ENCODE results near the gene DSG3. TPM values are rescaled to one million over a fixed set of nuclear protein-coding genes. Genes with fewer than 3 reads are reported as not detected.
A peak's percentile ranks its signal among the peaks of the same experiment; 100 is the strongest.
"Not testable (repeated sequence)": the region's sequence is repeated elsewhere in the genome, so short reads cannot be mapped to it uniquely, and the experiment has no call there.

DSG3 gene
- total and polyA plus RNA-seq, 2 donors: 17.1 to 42.1 TPM

DNA sequence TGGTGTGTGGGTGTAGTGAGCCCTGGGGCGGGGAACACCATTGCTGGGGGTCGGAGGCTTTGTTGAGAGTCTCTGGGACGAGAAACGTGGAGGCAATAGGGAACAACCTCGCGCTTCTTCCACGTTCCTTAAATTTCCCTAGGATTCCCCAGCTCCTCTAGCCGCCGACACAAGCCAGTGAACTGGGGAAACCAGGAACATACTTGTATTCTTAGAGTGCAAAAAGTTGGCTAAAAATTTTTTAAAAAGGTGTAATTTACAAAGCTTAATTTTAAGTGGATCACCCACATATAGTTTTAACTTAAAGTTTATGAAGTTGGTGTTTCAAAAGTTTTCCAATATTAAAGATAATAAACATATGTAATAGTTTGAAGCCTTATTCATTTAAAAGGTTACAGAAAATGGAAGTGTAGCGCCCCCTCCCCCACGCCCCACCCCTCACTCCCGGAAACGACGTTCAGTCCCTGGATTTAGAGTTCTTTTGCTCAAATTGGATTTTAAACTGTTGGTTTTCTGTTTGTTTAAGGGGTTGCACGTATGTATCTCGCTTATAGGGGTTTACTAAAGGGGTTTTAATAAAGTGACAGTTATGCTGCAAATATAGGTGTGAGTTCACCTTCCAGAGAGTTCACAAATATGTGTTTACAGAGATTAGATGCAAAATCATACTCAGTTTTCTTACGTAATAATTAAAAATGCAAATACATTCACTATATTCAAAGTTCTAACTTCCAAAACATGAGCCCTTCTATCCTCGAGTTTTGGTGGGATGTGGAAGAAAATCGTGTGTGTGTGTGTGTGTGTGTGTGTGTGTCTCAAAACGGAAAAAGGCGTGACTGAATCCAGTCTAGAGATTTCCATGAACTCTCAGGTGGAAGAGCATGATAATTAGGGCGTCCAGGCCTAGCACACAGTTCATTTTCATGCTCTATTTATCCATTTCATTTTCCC, 51.3 kb downstream of the DSG3 start:
- Histone ChIP-seq H3K4me3 (ENCODE audit: low read length in 2 of 2) (peak overlapping the region; percentile 83 to 87), H3K36me3 (ENCODE audit: control insufficient read depth in 2 of 2, insufficient read depth in 2 of 2, low read length in 1 of 2) (no peaks in the 10 kb centered on the region), H3K9me3 (ENCODE audit: control insufficient read depth in 2 of 2, insufficient read depth in 1 of 2, low read length in 1 of 2) (peaks cover 0 to 4% of the 10 kb centered on the region in 2 donors), H3K27ac (ENCODE audit: low read depth in 1 of 2, low read length in 1 of 2) (peak overlapping the region; percentile 46 to 71), H3K4me1 (ENCODE audit: control insufficient read depth in 2 of 2, insufficient read depth in 2 of 2, low read length in 2 of 2) (peaks cover 11 to 17% of the 10 kb centered on the region in 2 donors), H3K27me3 (ENCODE audit: control insufficient read depth in 2 of 2, insufficient read depth in 1 of 2, low read length in 1 of 2) (peaks cover 8 to 20% of the 10 kb centered on the region in 2 donors)
- peak in 3 of 9 donors; percentile 17 to 66 (median 28) for DNase-seq (ENCODE audit: low read depth in 6 of 9, low spot score in 9 of 9)
- 19% methylated on average over 22 of the region's 22 CpGs for WGBS

DNA sequence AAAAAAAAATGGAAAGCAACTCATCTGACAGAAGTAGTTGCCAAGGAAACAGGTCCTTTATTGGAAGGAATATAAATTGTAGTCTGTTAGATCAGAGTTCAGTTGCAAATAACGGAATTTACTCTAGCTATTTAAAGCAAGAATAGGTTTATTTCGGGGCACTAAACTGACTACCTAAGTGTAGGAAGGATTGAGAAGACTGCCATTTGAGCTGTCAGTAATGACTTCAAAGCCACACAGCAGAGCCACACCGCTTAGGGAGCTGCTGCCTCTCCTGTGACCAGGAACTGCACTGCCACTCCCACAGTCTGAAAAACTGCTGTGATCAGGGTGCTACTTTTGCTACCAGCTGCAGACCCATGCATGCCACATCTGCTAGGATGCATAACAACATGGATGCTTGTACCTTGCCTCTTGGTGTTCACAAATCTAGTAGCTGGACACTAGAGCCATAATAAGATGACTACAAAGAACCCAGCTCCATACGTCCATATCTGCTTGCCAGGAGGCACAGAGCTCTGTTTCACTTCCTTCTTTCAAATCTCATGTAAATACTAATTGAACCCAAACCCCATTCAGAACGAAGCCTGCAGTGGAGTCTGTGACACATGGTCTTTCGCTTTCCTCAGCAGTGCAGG, 52.6 kb downstream of the DSG3 start:
- Histone ChIP-seq H3K9me3 (ENCODE audit: control insufficient read depth in 2 of 2, insufficient read depth in 1 of 2, low read length in 1 of 2) (peaks cover 0 to 4% of the 10 kb centered on the region in 2 donors), H3K27me3 (ENCODE audit: control insufficient read depth in 2 of 2, insufficient read depth in 1 of 2, low read length in 1 of 2) (peaks cover 8 to 20% of the 10 kb centered on the region in 2 donors), H3K36me3 (ENCODE audit: control insufficient read depth in 2 of 2, insufficient read depth in 2 of 2, low read length in 1 of 2) (no peaks in the 10 kb centered on the region), H3K27ac (ENCODE audit: low read depth in 1 of 2, low read length in 1 of 2) (no peak overlapping the region), H3K4me3 (ENCODE audit: low read length in 2 of 2) (no peak overlapping the region), H3K4me1 (ENCODE audit: control insufficient read depth in 2 of 2, insufficient read depth in 2 of 2, low read length in 2 of 2) (peaks cover 11 to 17% of the 10 kb centered on the region in 2 donors)
- peak in 2 of 9 donors; percentile 12 to 42 for DNase-seq (ENCODE audit: low read depth in 6 of 9, low spot score in 9 of 9)
- 61% methylated on average over 6 of the region's 6 CpGs for WGBS

GRCh38 chr18:31503011-31503410, 55.5 kb downstream of the DSG3 start:
- WGBS: 97% methylated on average over 4 of the region's 4 CpGs
- Histone ChIP-seq H3K27ac (ENCODE audit: low read depth in 1 of 2, low read length in 1 of 2) (no peak overlapping the region), H3K9me3 (ENCODE audit: control insufficient read depth in 2 of 2, insufficient read depth in 1 of 2, low read length in 1 of 2) (peaks cover 0 to 4% of the 10 kb centered on the region in 2 donors), H3K27me3 (ENCODE audit: control insufficient read depth in 2 of 2, insufficient read depth in 1 of 2, low read length in 1 of 2) (peaks cover 0 to 5% of the 10 kb centered on the region in 2 donors), H3K36me3 (ENCODE audit: control insufficient read depth in 2 of 2, insufficient read depth in 2 of 2, low read length in 1 of 2) (no peaks in the 10 kb centered on the region), H3K4me3 (ENCODE audit: low read length in 2 of 2) (no peak overlapping the region), H3K4me1 (ENCODE audit: control insufficient read depth in 2 of 2, insufficient read depth in 2 of 2, low read length in 2 of 2) (peaks cover 11 to 12% of the 10 kb centered on the region in 2 donors)
- DNase-seq (ENCODE audit: low read depth in 6 of 9, low spot score in 9 of 9): no peak

GRCh38 chr18:31504455-31505147, 57.1 kb downstream of the DSG3 start:
- Histone ChIP-seq H3K4me3 (ENCODE audit: low read length in 2 of 2) (no peak overlapping the region), H3K4me1 (ENCODE audit: control insufficient read depth in 2 of 2, insufficient read depth in 2 of 2, low read length in 2 of 2) (peaks cover 5 to 8% of the 10 kb centered on the region in 2 donors), H3K27me3 (ENCODE audit: control insufficient read depth in 2 of 2, insufficient read depth in 1 of 2, low read length in 1 of 2) (no peaks in the 10 kb centered on the region), H3K27ac (ENCODE audit: low read depth in 1 of 2, low read length in 1 of 2) (no peak overlapping the region), H3K36me3 (ENCODE audit: control insufficient read depth in 2 of 2, insufficient read depth in 2 of 2, low read length in 1 of 2) (no peaks in the 10 kb centered on the region), H3K9me3 (ENCODE audit: control insufficient read depth in 2 of 2, insufficient read depth in 1 of 2, low read length in 1 of 2) (no peaks in the 10 kb centered on the region)
- 76% methylated on average over 10 of the region's 10 CpGs for WGBS
- no peak for DNase-seq (ENCODE audit: low read depth in 6 of 9, low spot score in 9 of 9)

DNA sequence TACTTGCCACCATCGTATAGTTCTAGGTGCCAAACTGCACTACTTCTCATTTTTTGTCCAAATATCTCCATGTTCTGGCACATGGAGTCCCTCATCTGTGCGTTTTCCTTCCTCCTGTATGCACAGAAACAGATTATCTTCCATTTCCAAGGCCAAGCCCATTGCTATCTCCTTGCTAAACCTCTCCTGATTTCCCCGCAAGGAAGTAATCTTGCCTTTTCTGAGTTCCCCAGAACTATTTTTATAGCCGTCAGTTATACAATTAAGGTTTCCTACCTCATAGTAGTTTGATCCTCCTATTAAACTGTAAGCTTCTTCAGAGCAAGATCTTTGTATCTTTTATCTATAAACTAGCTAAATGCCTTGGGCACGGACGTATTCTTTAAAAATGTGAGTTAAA, 57.6 kb downstream of the DSG3 start:
- Histone ChIP-seq H3K27me3 (ENCODE audit: control insufficient read depth in 2 of 2, insufficient read depth in 1 of 2, low read length in 1 of 2) (no peaks in the 10 kb centered on the region), H3K4me3 (ENCODE audit: low read length in 2 of 2) (no peak overlapping the region), H3K9me3 (ENCODE audit: control insufficient read depth in 2 of 2, insufficient read depth in 1 of 2, low read length in 1 of 2) (no peaks in the 10 kb centered on the region), H3K27ac (ENCODE audit: low read depth in 1 of 2, low read length in 1 of 2) (no peak overlapping the region), H3K4me1 (ENCODE audit: control insufficient read depth in 2 of 2, insufficient read depth in 2 of 2, low read length in 2 of 2) (peaks cover 2 to 6% of the 10 kb centered on the region in 2 donors), H3K36me3 (ENCODE audit: control insufficient read depth in 2 of 2, insufficient read depth in 2 of 2, low read length in 1 of 2) (no peaks in the 10 kb centered on the region)
- DNase-seq (ENCODE audit: low read depth in 6 of 9, low spot score in 9 of 9): no peak
- WGBS: 82% methylated on average over 6 of the region's 6 CpGs

- DNase-seq (ENCODE audit: low read depth in 6 of 9, low spot score in 9 of 9): no peak
- H3K4me3 ChIP-seq (ENCODE audit: low read length in 2 of 2): no peak overlapping the region
- no peaks in the 10 kb centered on the region for H3K36me3 ChIP-seq (ENCODE audit: control insufficient read depth in 2 of 2, insufficient read depth in 2 of 2, low read length in 1 of 2)
- peaks cover 0 to 2% of the 10 kb centered on the region in 2 donors for H3K4me1 ChIP-seq (ENCODE audit: control insufficient read depth in 2 of 2, insufficient read depth in 2 of 2, low read length in 2 of 2)
- no peak overlapping the region for H3K27ac ChIP-seq (ENCODE audit: low read depth in 1 of 2, low read length in 1 of 2)
- 94% methylated on average over 5 of the region's 5 CpGs for WGBS
- H3K9me3 ChIP-seq (ENCODE audit: control insufficient read depth in 2 of 2, insufficient read depth in 1 of 2, low read length in 1 of 2): no peaks in the 10 kb centered on the region
- no peaks in the 10 kb centered on the region for H3K27me3 ChIP-seq (ENCODE audit: control insufficient read depth in 2 of 2, insufficient read depth in 1 of 2, low read length in 1 of 2)
These were observed 58.6 kb downstream of the DSG3 start for GRCh38 chr18:31506024-31506742.

GRCh38 chr18:31507124-31507523, 59.6 kb downstream of the DSG3 start:
- WGBS: over 99% methylated on average over 2 of the region's 2 CpGs
- not testable (repeated sequence) for H3K27me3 ChIP-seq (ENCODE audit: control insufficient read depth in 2 of 2, insufficient read depth in 1 of 2, low read length in 1 of 2); H3K27ac ChIP-seq (ENCODE audit: low read depth in 1 of 2, low read length in 1 of 2); H3K4me3 ChIP-seq (ENCODE audit: low read length in 2 of 2); H3K36me3 ChIP-seq (ENCODE audit: control insufficient read depth in 2 of 2, insufficient read depth in 2 of 2, low read length in 1 of 2); DNase-seq (ENCODE audit: low read depth in 6 of 9, low spot score in 9 of 9); H3K4me1 ChIP-seq (ENCODE audit: control insufficient read depth in 2 of 2, insufficient read depth in 2 of 2, low read length in 2 of 2); H3K9me3 ChIP-seq (ENCODE audit: control insufficient read depth in 2 of 2, insufficient read depth in 1 of 2, low read length in 1 of 2)

- no peaks in the 10 kb centered on the region for H3K27me3 ChIP-seq (ENCODE audit: control insufficient read depth in 2 of 2, insufficient read depth in 1 of 2, low read length in 1 of 2)
- no peak overlapping the region for H3K27ac ChIP-seq (ENCODE audit: low read depth in 1 of 2, low read length in 1 of 2)
- WGBS: 94% methylated on average over 1 of the region's 1 CpG
- peaks cover 0 to 2% of the 10 kb centered on the region in 2 donors for H3K4me1 ChIP-seq (ENCODE audit: control insufficient read depth in 2 of 2, insufficient read depth in 2 of 2, low read length in 2 of 2)
- H3K36me3 ChIP-seq (ENCODE audit: control insufficient read depth in 2 of 2, insufficient read depth in 2 of 2, low read length in 1 of 2): no peaks in the 10 kb centered on the region
- no peak overlapping the region for H3K4me3 ChIP-seq (ENCODE audit: low read length in 2 of 2)
- no peak for DNase-seq (ENCODE audit: low read depth in 6 of 9, low spot score in 9 of 9)
- no peaks in the 10 kb centered on the region for H3K9me3 ChIP-seq (ENCODE audit: control insufficient read depth in 2 of 2, insufficient read depth in 1 of 2, low read length in 1 of 2)
These were observed 61.2 kb downstream of the DSG3 start for GRCh38 chr18:31508781-31509180.

Data from thymus (tissue), 11 donors.